ENCODE results near the gene MIPEP. TPM values are rescaled to one million over a fixed set of nuclear protein-coding genes. Genes with fewer than 3 reads are reported as not detected.

The MIPEP gene
- total and polyA plus RNA-seq, 2 donors (not counting 1 experiment from before 2014, with no cell fraction given), result 90.0 to 92.5 TPM

GRCh38 chr13:23724196-23724970 lies 164.8 kb downstream of the MIPEP start:
- DNase-seq (ENCODE audit: low read depth in 2 of 2), result peak in 1 of 2 donors; percentile 49
- Histone ChIP-seq H3K4me3 (replicated peaks in 1 of 4; ENCODE audit: control extremely low read depth in 1 of 4, insufficient read depth in 1 of 4, low read depth in 3 of 4, low read length in 4 of 4) (no peak overlapping the region), H3K9ac (ENCODE audit: insufficient read depth, low read length) (no peak overlapping the region), H3K36me3 (ENCODE audit: control insufficient read depth, insufficient read depth, low read length) (no peaks in the 10 kb centered on the region), H3K9me3 (ENCODE audit: control insufficient read depth, insufficient read depth, low read depth, low read length) (no peaks in the 10 kb centered on the region), H3K27ac (ENCODE audit: insufficient read depth, low read length) (peak overlapping the region; percentile 31), H3K4me2 (ENCODE audit: extremely low read depth, insufficient read depth, low read length) (no peak overlapping the region), H2AFZ (ENCODE audit: low read length) (no peak overlapping the region), H3K27me3 (ENCODE audit: control insufficient read depth, insufficient read depth, low read length) (no peaks in the 10 kb centered on the region), H3K4me1 (ENCODE audit: control insufficient read depth, extremely low read depth, insufficient read depth, low read length) (peaks cover 12% of the 10 kb centered on the region), H4K20me1 (ENCODE audit: control insufficient read depth, extremely low read depth, insufficient read depth, low read length) (no peaks in the 10 kb centered on the region), H3K79me2 (ENCODE audit: control insufficient read depth, insufficient read depth, low read length) (no peaks in the 10 kb centered on the region)
- no peak for TF ChIP-seq CTCF (conservative IDR thresholded peaks at IDR 0.05 in 1 of 2, IDR thresholded peaks at IDR 0.05 in 1 of 2; ENCODE audit: low read depth in 1 of 2, low read length in 2 of 2)
- no peak for TF ChIP-seq EZH2 (IDR thresholded peaks at IDR 0.05; ENCODE audit: low read length, missing control alignments)

- Histone ChIP-seq H3K9ac (ENCODE audit: insufficient read depth, low read length) (no peak overlapping the region), H2AFZ (ENCODE audit: low read length) (peak overlapping the region; percentile 41), H3K4me2 (ENCODE audit: extremely low read depth, insufficient read depth, low read length) (no peak overlapping the region), H3K36me3 (ENCODE audit: control insufficient read depth, insufficient read depth, low read length) (no peaks in the 10 kb centered on the region), H3K27me3 (ENCODE audit: control insufficient read depth, insufficient read depth, low read length) (no peaks in the 10 kb centered on the region), H3K79me2 (ENCODE audit: control insufficient read depth, insufficient read depth, low read length) (no peaks in the 10 kb centered on the region), H3K9me3 (ENCODE audit: control insufficient read depth, insufficient read depth, low read depth, low read length) (no peaks in the 10 kb centered on the region), H3K4me1 (ENCODE audit: control insufficient read depth, extremely low read depth, insufficient read depth, low read length) (peaks cover 15% of the 10 kb centered on the region), H3K4me3 (replicated peaks in 1 of 4; ENCODE audit: control extremely low read depth in 1 of 4, insufficient read depth in 1 of 4, low read depth in 3 of 4, low read length in 4 of 4) (no peak overlapping the region), H4K20me1 (ENCODE audit: control insufficient read depth, extremely low read depth, insufficient read depth, low read length) (no peaks in the 10 kb centered on the region), H3K27ac (ENCODE audit: insufficient read depth, low read length) (no peak overlapping the region)
- TF ChIP-seq EZH2 (IDR thresholded peaks at IDR 0.05; ENCODE audit: low read length, missing control alignments), result no peak
- TF ChIP-seq CTCF (conservative IDR thresholded peaks at IDR 0.05 in 1 of 2, IDR thresholded peaks at IDR 0.05 in 1 of 2; ENCODE audit: low read depth in 1 of 2, low read length in 2 of 2), result peak in 1 of 2 donors; percentile 4
- peak; percentile 65 to 68 for DNase-seq (ENCODE audit: low read depth in 2 of 2)
Observed at GRCh38 chr13:23723471-23723870, 165.7 kb downstream of the MIPEP start.

GRCh38 chr13:23722726-23723453 lies 166.3 kb downstream of the MIPEP start:
- no peak for DNase-seq (ENCODE audit: low read depth in 2 of 2)
- no peak overlapping the region for H3K4me2 ChIP-seq (ENCODE audit: extremely low read depth, insufficient read depth, low read length)

More at GRCh38 chr13:23722726-23723453, 166.3 kb downstream of the MIPEP start:
- Histone ChIP-seq H3K4me3 (replicated peaks in 1 of 4; ENCODE audit: control extremely low read depth in 1 of 4, insufficient read depth in 1 of 4, low read depth in 3 of 4, low read length in 4 of 4) (no peak overlapping the region), H3K27me3 (ENCODE audit: control insufficient read depth, insufficient read depth, low read length) (no peaks in the 10 kb centered on the region), H3K9ac (ENCODE audit: insufficient read depth, low read length) (no peak overlapping the region), H3K36me3 (ENCODE audit: control insufficient read depth, insufficient read depth, low read length) (no peaks in the 10 kb centered on the region), H3K4me1 (ENCODE audit: control insufficient read depth, extremely low read depth, insufficient read depth, low read length) (peaks cover 15% of the 10 kb centered on the region), H3K9me3 (ENCODE audit: control insufficient read depth, insufficient read depth, low read depth, low read length) (no peaks in the 10 kb centered on the region), H3K79me2 (ENCODE audit: control insufficient read depth, insufficient read depth, low read length) (no peaks in the 10 kb centered on the region), H3K27ac (ENCODE audit: insufficient read depth, low read length) (no peak overlapping the region), H4K20me1 (ENCODE audit: control insufficient read depth, extremely low read depth, insufficient read depth, low read length) (no peaks in the 10 kb centered on the region), H2AFZ (ENCODE audit: low read length) (no peak overlapping the region)
- no peak for TF ChIP-seq CTCF (conservative IDR thresholded peaks at IDR 0.05 in 1 of 2, IDR thresholded peaks at IDR 0.05 in 1 of 2; ENCODE audit: low read depth in 1 of 2, low read length in 2 of 2)
- TF ChIP-seq EZH2 (IDR thresholded peaks at IDR 0.05; ENCODE audit: low read length, missing control alignments), result no peak
